ENCODE measurements around the gene TMEFF1.

TMEFF1 gene

GRCh38 chr9:100448266-100448665 is 24.7 kb upstream of the TMEFF1 start:
- no peak for DNase-seq

- DNase-seq = no peak
Observed at GRCh38 chr9:100449420-100449819, 23.5 kb upstream of the TMEFF1 start.

GRCh38 chr9:100452894-100453293 is 20.1 kb upstream of the TMEFF1 start:
- DNase-seq = no peak

GRCh38 chr9:100455470-100455869 is 17.5 kb upstream of the TMEFF1 start:
- no peak for DNase-seq

- DNase-seq = no peak
Observed at GRCh38 chr9:100457517-100457916, 15.4 kb upstream of the TMEFF1 start.

- no peak for DNase-seq
Observed at GRCh38 chr9:100459963-100460362, 13.0 kb upstream of the TMEFF1 start.

GRCh38 chr9:100465274-100465673 is 7.7 kb upstream of the TMEFF1 start:
- no peak for DNase-seq

GRCh38 chr9:100465761-100466160 is 7.2 kb upstream of the TMEFF1 start:
- DNase-seq = no peak

GRCh38 chr9:100466171-100466828 is 6.6 kb upstream of the TMEFF1 start:
- DNase-seq = no peak

- DNase-seq = no peak
Observed at GRCh38 chr9:100466829-100467221, 6.1 kb upstream of the TMEFF1 start.

- DNase-seq = no peak
Observed at GRCh38 chr9:100468041-100468440, 4.9 kb upstream of the TMEFF1 start.

GRCh38 chr9:100472268-100472667 is 681 bp upstream of the TMEFF1 start:
- no peak for DNase-seq

GRCh38 chr9:100473276-100474081 is 530 bp downstream of the TMEFF1 start:
- peak in 1 of 4 experiments; percentile 6 for DNase-seq

GRCh38 chr9:100474082-100474923 is 1.4 kb downstream of the TMEFF1 start:
- DNase-seq = no peak

- DNase-seq = no peak
Observed at GRCh38 chr9:100474924-100475276, 2.0 kb downstream of the TMEFF1 start.

GRCh38 chr9:100477241-100477640 is 4.3 kb downstream of the TMEFF1 start:
- no peak for DNase-seq

- no peak for DNase-seq
Observed at GRCh38 chr9:100478192-100478591, 5.2 kb downstream of the TMEFF1 start.

GRCh38 chr9:100479820-100480219 is 6.9 kb downstream of the TMEFF1 start:
- no peak for DNase-seq

- DNase-seq = no peak
Observed at GRCh38 chr9:100485196-100485595, 12.2 kb downstream of the TMEFF1 start.

GRCh38 chr9:100486479-100487176 is 13.7 kb downstream of the TMEFF1 start:
- DNase-seq = no peak

GRCh38 chr9:100488177-100488576 is 15.2 kb downstream of the TMEFF1 start:
- no peak for DNase-seq

- DNase-seq = no peak
Observed at GRCh38 chr9:100489836-100490235, 16.9 kb downstream of the TMEFF1 start.

GRCh38 chr9:100492952-100493351 is 20.0 kb downstream of the TMEFF1 start:
- no peak for DNase-seq

Data from activated CD4-positive, CD25-positive, alpha-beta regulatory T cell (primary cell).